NCI-H1417 treated with DMSO at 0.1 percent for 48 hours (cell line): ENCODE data around the gene ATRNL1.
"Not testable (repeated sequence)": the region's sequence is repeated elsewhere in the genome, so short reads cannot be mapped to it uniquely, and the experiment has no call there.

Experiments
- DNase-seq: peaks from one replicate; lab custom pipeline; 2025; lab: John Stamatoyannopoulos, UW

ATRNL1 gene

DNA sequence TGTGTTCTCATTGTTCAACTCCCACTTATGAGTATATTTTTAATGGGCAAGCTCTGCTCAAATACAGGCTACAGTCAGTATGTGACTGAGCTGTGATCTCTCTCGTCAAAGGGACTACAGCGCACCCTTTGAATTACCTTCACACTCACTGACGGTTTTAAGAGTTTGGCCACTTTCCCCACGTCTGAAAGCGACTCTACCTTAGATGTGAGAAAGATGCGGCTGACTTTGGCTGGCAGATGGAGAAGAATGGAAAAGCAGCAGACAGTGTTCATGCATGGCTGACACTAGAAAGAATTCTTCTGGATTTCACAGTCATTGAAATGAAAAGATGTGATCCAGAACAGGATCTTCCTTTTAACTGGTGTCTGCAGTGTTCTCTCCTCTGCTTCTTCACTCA lies 2.0 kb upstream of the ATRNL1 start:
- no peak for DNase-seq

- DNase-seq: no peak
Observed at GRCh38 chr10:115092258-115092554, 959 bp upstream of the ATRNL1 start.

- DNase-seq: no peak
Observed at GRCh38 chr10:115092555-115093285, 445 bp upstream of the ATRNL1 start.

DNA sequence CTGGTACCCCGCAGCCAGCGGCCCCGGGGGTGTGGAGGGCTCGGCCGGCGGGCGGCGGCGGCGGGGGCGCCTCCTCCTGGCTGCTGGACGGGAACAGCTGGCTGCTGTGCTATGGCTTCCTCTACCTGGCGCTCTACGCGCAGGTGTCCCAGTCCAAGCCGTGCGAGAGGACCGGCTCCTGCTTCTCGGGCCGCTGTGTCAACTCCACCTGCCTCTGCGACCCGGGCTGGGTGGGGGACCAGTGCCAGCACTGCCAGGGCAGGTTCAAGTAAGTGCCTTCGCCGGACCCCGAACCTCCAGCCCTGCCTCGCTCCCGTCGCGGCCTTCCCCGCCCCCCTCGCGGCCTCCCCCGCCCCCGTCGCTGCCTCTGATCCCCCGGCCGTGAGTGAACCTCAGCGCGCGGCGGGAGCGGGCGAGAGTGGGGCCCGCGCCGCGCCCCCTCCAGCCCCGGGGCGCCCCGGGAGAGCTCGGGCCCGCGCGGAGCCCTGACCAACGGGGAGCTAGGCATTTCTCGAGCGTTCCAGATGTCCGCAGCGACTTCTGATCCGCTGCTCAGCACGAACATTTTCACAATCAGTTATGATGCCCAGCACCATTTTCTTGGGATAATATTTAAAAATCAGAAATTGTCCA lies 727 bp downstream of the ATRNL1 start:
- DNase-seq: no peak

DNA sequence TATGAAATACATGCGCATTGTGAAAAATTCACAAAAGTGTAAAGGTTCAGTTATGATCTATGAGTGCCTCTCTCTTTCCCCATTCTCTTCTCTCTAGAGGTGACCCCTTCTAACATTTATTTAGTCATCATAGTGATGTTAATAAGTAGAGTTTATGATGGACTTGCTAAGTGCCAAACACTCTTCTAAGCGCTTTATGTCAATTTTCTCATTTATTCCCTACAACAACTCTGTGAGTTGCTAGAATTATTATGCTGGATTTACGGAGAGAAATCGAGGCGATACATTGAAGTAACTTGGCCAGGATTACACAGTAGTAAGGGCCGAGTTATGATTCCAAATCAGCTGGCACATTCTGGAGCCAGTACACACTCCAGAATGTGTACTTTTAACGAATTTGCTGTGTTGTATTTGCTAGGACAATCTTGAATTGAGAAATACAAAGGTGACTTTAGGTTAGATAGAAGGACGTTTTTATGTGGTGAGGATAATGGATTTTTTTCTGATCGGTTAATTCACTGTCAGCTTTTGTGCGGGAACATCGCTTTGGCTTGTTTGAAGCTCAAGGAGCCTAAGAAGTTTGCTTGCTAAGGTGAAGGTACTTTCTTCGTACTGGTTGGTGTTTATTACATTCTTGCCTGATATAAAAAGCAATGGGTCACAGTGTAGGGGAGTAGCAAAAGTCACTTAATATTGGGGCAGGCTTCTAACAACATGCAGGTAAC lies 1.4 kb downstream of the ATRNL1 start:
- DNase-seq: no peak

DNA sequence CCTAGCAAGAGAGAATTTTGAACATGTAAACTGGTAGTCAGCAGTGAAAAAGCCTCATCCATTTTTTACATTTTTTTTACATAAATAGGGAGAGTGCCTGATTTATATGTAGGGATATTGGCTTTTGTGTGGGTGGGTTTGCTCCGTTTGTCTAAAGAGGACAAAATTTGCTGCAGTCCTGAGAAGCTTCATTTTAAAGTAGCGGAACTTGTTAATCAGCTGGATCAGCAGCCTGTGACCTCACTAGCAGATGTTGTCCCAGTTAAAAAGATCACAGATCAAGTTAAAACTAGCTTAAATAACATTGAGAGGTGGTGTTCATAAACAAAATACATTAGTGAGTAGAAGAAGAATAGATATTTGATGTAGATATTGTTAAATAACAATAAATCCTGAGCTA lies 2.6 kb downstream of the ATRNL1 start:
- no peak for DNase-seq

DNA sequence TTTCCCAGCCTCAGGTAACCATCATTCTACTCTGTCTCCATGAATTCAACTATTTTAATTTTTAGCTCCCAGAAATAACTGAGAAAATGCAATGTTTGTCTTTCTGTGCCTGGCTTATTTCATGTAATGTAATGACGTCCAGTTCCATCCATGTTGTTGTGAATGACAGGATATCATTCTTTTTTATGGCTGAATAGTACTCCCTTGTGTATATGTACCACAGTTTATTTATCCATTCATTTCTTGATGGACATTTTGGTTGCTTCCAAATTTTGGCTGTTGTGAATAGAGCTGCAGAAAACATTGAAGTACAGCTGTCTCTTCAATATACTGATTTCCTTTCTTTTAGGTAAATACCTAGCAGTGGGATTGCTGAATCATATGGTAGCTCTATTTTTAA lies 10.5 kb downstream of the ATRNL1 start:
- no peak for DNase-seq

DNA sequence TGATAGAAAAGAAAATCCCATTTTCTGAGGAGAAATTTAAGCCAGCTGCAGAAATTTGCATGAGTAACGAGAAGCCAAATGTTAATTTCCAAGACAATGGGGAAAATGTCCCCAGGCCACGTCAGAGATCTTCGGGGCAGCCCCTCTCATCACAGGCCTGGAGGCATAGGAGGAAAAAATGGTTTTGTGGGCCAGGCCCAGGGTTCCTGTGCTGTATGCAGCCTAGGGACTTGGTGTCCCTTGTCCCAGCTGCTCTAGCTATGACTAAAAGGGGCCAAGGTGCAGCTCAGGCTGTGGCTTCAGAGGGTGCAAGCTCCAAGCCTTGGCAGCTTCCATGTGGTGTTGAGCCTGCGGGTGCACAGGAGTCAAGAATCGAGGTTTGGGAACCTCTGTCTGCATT lies 12.2 kb downstream of the ATRNL1 start:
- not testable (repeated sequence) for DNase-seq

DNA sequence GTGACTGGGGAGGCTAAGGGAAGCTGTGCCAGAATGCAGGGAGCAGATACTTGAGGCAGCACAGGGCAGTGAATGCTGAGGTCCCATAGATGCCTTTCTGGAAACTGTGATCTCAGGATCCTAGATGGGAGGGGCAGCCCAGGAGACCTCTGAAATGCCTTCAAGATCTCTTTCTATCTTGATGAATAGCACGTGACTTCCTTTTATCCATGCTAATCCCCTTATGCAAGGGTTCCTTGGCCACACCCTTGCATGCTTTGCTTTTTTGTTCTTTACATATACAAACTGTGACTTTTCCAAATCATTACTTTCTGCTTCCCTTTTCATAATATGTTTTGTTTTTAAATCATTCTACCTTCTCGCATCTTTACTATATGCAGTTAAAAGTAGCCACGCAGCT lies 14.7 kb downstream of the ATRNL1 start:
- DNase-seq: no peak

- no peak for DNase-seq
Observed at GRCh38 chr10:115117301-115117700, 24.1 kb downstream of the ATRNL1 start.

DNA sequence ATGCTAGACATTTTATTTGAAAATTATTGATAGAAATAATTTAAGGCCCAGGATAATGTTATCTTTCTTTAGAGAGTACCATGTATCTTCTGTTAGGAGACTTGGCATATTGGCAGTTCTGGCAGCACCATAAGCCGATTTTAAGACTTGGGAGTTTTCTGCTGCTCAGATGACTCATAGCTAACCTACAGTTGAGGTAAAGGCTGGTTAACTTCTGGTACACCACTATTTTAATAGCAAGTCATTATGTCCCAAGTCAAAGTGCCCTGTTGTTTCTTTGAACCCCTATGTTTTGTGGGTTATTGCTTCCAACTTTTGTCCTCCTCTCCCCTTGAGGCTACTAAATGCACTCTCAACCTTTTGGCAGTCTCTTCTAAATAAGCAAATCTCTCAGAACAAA lies 25.2 kb downstream of the ATRNL1 start:
- DNase-seq: no peak

DNA sequence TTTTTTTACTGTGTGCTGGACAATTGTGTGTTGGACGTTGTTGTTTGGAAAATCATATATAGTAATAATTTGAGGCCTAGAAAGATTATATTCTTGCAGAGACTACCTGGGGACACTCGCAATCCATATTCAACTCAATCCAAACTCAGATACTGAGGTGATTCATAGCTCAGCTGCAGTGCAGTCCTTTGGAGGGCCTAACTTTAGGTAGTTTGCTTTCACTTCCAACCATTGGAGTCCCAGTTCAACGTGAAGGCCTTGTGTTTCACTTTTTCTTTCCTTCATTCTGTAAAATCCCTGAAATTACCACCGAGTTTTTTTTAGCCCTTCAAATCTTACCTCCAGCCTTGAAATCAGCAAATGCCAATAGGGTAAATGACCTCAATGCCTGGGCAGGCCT lies 32.3 kb downstream of the ATRNL1 start:
- DNase-seq: no peak

GRCh38 chr10:115129752-115130151 lies 36.6 kb downstream of the ATRNL1 start:
- peak; percentile 21 for DNase-seq

DNA sequence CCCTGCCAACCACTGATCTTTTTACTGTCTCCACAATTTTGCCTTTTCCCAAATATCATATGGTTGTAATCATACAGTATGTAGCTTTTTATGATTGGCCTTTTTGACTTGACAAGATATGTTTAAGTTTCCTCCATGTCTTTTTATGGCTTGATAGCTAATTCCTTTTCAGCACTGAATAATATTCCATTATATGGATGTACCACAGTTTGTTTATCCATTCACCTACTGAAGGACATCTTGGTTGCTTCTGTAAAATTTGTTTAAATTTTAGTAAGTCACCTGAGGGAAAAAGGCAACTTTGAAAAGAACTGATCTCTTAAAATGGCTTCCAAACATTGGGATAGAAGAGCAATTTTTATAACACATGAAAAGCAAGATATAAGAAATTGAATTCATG lies 43.5 kb downstream of the ATRNL1 start:
- no peak for DNase-seq

- no peak for DNase-seq
Observed at GRCh38 chr10:115141254-115141653, 48.1 kb downstream of the ATRNL1 start.

- DNase-seq: no peak
Observed at GRCh38 chr10:115157357-115157756, 64.2 kb downstream of the ATRNL1 start.

DNA sequence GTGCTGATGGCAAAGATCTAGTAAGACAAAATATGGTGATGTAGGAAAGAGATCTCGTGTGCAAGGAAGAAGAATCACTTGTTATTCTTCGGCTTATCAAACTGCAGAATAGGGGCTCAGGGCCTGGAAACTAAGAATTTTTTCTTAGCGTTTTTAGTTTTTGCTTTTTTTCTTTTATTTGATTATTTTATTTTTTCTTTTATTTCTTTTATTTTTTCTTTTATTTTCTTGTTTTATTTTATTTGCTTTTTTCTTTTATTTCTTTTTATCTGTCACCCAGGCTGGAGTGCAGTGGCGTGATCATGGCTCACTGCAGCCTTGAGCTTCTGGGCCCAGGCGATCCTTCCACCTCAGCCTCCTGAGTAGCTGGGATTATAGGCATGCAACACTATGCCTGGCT lies 70.0 kb downstream of the ATRNL1 start:
- DNase-seq: no peak

GRCh38 chr10:115164220-115164619 lies 71.1 kb downstream of the ATRNL1 start:
- DNase-seq: no peak

DNA sequence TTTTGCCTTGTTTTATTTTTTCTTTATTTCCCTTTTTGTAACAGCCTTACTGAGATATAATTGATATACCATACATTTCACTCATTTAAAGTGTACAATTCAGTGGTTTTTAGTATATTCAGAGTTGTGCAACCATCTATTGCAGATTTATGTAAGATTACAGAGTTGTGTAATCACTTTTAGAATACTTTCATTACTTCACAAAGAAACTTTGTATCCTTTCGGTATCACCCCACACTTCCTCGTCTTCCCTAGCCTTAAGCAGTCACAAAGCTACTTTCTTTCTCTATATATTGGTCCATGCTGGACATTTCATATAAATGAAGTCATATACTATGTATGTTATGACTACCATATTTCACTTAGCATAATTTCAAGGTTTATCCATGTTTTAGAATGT lies 74.6 kb downstream of the ATRNL1 start:
- no peak for DNase-seq

- no peak for DNase-seq
Observed at GRCh38 chr10:115171392-115171960, 78.3 kb downstream of the ATRNL1 start.

DNA sequence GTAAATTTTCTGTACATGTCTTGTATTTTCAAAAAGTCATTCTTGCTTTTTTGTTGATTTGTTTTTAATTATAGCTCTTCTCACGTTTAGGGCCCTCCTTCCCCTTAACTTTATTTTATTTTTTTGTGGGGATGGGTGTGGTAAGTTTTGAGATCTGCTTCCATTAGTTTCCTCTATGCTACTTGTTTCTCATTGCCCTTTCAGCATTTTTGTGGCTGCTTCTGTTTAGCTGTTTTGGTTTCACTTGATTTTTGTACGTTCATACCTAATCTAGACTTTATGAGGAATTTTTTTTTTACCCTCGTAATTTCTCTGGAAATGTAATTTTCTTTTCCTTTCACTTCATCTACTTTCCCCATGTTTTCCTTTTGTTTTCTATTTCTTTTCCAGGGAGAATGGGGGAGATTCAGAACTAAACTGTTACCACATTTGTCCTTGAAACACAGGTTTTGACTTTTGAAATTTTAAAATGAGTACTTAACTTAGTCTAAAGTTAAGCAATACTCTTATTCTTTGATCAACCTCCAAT lies 80.8 kb downstream of the ATRNL1 start:
- DNase-seq: no peak

DNA sequence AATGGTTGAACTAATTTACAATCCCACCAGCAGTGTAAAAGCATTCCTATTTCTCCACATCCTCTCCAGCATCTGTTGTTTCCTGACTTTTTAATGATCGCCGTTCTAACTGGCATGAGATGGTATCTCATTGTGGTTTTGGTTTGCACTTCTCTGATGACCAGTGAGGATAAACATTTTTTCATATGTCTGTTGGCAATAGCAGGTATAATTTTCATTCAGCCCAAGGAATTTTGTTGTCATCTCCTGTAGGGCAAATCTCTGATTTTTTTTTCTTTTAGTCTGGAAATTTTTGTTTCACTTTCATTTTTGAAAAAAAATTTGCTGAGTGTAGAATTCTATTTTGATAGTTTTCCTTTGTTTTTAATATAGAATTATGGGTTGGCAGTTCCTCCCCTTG lies 114.1 kb downstream of the ATRNL1 start:
- not testable (repeated sequence) for DNase-seq

DNA sequence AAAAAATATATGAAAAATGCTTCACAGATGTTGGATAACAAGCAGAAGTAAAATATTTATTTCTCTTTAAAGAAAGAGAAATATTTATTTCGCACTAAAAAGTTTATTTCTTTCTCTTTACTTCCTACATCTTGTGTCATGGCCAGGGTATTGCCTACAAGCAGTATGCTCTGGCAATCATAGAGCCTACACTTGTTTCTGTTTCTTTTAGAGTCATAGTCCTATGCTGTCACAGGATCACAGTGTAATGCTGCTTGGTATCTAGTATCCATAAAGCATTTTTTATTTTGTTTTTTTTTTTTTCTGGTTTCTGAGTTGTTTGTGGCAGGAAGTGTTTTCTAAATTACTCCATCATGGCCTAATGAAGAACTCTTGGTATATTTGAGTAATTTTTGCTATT lies 116.0 kb downstream of the ATRNL1 start:
- DNase-seq: no peak
